ENCODE results near the gene CCDC91.

The CCDC91 gene, protein sequence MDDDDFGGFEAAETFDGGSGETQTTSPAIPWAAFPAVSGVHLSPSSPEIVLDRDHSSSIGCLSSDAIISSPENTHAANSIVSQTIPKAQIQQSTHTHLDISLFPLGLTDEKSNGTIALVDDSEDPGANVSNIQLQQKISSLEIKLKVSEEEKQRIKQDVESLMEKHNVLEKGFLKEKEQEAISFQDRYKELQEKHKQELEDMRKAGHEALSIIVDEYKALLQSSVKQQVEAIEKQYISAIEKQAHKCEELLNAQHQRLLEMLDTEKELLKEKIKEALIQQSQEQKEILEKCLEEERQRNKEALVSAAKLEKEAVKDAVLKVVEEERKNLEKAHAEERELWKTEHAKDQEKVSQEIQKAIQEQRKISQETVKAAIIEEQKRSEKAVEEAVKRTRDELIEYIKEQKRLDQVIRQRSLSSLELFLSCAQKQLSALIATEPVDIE

DNA sequence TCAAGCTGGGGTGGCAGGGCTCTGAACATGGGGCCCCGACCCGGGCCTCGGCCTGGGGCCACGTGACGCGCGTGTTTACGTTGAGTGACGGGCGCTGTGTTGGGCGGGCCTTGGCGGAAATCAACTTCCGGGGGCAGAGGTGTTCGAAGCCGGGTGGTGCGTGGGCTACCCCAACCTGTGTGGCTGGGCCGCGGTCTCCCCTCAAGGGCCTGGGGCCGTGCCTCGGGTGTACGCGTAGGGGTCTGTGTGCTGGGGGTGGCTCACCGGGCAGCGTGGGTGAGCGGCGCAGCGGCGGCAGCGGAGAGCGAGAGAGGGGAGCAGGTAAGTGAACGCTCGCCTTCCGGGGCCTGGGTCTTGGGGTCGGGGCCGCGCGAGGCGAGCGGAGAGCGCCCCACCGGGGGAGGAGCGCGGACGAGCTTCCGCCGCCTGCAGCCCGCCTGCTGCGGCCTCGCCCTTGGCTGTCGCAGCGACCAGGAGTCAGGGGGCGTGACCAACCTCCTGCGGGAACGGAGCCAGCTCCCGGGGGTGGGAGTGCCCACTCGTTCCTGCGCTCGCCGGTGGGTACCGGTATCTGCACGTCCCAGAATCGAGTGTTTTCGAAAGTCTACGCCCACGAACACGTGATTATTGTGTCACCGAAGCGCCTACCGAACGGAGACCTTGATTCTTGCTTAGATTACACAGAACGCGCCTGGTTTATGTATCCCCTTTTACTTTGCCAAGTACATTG, at the start of gene CCDC91:
Gene CCDC91, plus strand, starts transcription at position 136 of the 730 bp plus-strand sequence. CDS start 66,760 bp downstream, outside the sequence.
- DNase-seq, result peak; percentile 91 to 93

- no peak for DNase-seq
These were observed 46.2 kb upstream of the CCDC91 start for GRCh38 chr12:28144059-28144458.

DNA sequence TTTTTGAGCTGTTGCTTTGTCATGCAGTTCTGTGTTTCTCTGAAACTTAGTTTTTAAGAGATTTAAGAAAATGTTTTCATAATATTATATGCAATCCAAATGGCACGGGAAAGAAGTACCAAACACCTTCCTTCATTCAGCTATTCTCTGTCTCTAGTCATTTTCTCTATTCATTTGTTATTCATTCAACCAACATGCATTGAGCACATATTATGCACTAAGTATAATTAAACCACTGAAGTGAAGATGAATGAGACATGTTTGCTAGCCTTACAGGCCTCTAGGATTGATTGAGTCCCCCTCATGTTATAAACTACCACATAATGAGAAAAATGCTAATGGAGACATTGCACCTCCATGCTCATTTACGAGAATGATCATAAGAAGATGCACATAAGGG, 45.7 kb upstream of the CCDC91 start:
- no peak for DNase-seq

- no peak for DNase-seq
These were observed 45.0 kb upstream of the CCDC91 start for GRCh38 chr12:28145216-28145615.

DNA sequence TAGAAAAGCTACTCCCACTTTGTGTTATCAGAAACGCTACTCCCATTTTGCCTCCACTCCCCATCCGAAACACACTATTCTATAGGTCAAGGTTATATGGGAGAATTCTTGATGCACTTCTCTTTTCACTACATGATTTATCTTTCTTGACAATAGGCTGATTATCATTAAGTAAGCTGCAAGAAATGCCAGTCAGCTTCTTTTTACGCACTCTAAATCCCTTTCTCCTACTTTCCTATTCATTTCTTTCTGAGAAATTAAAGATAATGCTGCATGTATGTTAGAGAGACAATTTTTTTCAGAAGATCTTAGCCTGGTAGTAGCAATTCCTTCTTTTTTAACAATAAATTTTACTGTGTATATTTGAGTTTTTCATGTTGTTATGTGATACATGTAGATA, 41.0 kb upstream of the CCDC91 start:
- DNase-seq, result no peak

DNA sequence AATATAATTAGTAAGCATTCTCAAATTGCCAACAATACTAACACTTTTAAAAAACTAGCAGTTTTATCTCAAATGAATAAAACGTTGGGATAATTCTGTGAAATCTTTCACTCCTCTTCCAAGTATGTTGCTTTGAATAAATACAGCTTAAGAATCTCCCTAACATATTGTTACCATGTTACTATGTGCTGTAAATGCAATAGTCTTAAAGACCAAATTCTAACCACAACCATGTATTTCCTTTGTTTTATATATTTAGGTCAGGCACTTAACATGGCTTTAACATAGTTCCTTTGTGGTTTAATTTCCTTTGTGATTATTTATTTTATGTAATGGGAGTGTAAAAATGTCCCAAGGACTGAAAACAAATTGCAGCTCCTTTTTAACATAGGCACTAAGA, 33.9 kb upstream of the CCDC91 start:
- no peak for DNase-seq

DNA sequence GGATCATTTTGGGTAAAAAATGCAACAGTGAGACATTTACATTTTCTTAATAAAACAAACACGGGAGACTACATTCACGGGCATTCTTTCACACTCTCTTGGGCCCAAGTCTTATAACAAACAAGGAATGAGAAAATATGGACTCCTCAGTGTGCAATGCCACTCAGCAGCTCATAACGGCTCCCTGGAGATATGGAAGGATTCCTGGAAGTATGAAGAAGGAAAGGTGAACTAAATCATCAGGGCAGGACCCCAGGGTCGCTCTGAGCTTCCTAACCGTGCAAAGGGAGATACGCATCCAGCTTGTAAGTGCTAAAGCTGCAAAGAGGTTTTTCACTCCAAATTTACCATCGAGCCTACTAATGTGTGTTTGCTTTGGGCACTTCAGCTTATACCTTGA, 33.5 kb upstream of the CCDC91 start:
- no peak for DNase-seq

- DNase-seq, result no peak
These were observed 31.9 kb upstream of the CCDC91 start for GRCh38 chr12:28158353-28158752.

DNA sequence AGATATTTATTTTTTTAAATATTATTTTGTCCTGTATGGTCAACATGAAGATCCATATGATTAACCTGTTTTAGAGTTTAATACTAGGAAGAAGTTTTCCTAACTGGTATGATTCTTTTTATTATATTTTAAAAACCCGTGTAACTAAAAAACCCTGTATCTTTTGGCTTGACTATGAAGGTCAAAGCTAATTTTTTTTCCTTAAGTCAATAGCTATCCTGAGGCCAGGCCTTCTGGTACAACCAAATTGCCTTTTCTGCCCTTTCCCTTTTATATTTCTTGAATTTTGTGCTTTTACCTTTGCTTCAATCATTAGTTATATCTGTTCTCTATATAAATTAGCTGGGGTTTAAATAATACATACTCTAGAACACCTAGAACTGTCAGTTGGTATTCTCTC, 30.6 kb upstream of the CCDC91 start:
- DNase-seq, result no peak

DNA sequence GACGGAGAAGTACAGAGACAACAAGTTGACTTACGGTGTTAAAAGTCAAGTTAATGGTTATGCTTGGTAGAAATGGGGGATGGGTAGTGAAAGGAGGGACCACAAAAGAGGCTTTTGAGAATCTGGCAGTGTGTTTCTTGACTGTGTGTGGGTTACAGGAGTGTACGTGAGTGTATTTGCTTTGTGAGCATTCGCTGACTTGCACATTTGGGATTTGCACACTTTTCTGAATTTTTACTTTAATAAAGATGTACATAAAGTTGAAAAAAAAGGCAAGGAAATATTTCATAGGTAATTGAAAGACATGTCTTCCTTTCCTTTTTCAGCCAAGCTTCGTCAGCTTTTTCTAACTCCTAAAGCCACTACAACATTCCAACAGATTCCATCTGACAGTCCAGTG, 28.6 kb upstream of the CCDC91 start:
- no peak for DNase-seq

GRCh38 chr12:28162697-28163096, 27.6 kb upstream of the CCDC91 start:
- no peak for DNase-seq

GRCh38 chr12:28164644-28165275, 25.5 kb upstream of the CCDC91 start:
- DNase-seq, result no peak

DNA sequence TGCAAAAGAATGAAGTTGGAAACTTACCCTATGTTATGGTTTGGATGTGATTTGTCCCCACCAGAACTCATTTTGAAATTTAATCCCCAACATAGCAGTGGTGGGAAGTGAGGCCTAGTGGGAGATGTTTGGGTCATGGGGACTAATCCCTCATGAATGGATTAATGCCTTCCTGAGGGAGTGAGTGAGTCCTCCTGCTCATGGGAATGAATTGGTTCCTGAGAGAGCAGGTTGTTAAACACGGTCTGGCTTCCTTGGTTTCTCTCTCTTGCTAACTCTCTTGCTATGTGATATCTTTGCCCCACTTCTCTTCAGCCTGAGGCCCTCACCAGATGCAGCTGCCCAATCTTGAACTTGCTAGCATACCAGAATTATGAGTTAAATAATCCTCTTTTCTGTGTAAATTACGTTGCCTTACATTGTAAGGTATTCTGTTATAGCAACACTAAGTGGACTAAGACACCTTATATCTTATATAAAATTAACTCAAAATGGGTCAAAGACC, 22.2 kb upstream of the CCDC91 start:
- DNase-seq, result no peak

DNA sequence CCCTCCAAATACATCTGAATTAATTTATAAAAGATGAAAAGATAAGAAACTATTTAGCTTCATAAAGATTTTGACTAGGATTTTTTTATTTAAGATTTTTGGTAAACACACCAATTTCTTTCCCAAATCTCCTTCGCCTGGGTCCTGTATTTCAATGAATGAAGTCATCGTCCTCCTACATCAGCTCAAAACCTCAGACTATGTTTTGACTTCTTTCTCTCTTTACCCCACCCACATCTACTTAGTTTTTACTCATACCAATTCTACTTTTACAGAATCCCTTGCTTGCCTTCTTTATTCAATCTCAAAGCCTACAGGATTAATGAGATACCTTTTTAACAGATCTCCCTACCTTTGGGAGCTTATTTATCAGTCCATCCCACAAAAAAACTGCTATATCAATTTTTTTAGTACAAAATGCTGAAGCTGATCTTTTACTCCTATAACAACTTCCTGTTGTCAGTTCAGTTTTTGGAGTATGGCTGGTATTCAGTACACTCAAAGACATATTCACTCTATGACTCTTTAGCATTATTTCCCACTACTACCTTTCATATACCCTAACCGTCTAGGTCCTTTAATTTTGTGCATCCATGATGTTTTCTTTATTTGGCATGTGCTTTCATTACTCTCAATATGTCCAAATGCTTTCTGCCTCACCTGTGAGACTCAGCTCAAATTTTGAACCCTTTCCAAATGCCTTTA, 18.7 kb upstream of the CCDC91 start:
- DNase-seq, result no peak

DNA sequence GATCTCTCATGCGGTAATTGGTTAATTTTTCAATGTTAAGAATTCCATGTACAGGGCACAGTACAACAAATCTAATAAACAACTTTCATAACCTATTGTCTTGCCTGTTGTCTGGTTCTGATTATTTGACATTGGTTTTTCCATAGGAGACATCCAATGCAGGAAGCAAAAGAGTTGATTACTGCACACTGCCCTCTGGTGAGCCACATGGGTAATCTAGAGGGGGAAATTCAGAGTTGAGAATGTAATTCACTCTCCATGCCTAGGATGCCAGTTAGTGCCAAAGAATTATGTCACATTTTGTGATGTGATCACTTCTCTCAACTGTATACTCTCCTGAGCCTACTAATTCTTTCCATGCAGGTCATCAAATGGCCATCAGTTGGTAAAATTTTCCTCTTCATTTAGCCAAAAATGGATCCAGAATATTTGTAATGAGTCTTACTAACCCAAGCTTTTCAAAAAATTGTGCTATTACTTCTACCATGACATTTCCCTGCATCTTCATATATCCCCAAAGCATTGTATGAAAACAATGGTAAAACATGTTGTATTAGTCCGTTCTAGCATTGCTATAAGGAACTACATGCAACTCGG, 17.7 kb upstream of the CCDC91 start:
- peak in 1 of 2 donors; percentile 3 for DNase-seq

DNA sequence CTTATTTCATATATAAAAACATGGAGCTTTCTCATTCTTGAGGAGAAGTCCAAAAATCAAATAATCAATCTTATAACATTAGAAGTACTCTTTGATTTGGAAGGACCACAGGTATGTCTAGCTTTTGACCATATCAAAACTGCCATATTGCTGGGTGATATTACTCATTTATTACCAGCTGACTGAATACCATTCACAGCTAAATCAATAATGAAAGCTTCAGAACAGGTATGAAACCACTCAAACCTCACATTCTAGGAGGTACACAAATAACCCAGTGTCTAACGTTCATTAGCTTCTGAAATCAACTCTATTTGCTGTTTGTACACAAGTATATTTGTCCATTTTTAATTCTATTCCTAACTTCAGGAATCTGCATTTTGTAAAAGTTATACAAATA, 16.8 kb upstream of the CCDC91 start:
- no peak for DNase-seq

- no peak for DNase-seq
These were observed 15.1 kb upstream of the CCDC91 start for GRCh38 chr12:28175098-28175589.

- DNase-seq, result no peak
These were observed 14.0 kb upstream of the CCDC91 start for GRCh38 chr12:28176295-28176694.

- no peak for DNase-seq
These were observed 12.8 kb upstream of the CCDC91 start for GRCh38 chr12:28177461-28177860.

DNA sequence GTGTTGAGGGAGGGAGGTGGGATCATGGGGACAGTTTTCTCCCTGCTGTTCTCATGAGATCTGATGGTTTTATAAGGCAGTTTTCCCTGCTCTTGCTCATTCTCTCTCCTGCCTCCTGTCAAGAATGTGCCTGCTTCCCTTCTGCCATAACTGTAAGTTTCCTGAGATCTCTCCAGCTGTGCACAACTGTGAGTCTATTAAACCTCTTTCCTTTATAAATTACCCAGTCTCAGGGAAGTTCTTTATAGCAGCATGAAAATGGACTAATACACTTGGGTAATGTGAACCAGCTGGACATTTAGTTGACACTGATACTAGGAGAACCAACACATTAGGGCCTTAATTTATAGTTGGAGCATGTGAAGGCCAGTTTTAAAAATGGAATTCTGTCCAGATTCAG, 12.4 kb upstream of the CCDC91 start:
- no peak for DNase-seq

- DNase-seq, result no peak
These were observed 11.5 kb upstream of the CCDC91 start for GRCh38 chr12:28178775-28179174.

DNA sequence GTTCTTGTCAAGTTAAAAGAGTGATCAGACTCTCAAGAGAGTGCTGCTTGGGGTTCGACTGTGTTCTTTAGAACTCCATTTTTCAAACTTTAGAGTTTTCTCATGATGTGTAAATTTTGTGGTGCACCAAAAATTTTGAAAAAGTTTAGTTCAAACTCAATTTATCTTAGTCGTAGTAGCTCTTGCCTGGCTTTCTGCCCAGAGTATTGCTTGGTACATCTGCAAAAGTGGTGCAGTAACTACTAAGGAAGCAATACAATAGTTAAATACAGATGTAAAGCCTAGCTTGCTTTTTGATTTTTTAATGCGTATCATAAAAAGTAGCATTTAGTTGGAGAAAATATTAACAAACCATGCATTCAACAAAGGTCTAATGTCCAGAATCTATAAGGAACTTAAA, 9.5 kb upstream of the CCDC91 start:
- no peak for DNase-seq

Data from CD4-positive, alpha-beta T cell treated with Interleukin-1 beta for 1 hour (primary cell).